ENCODE measurements around the gene EREG. TPM values are rescaled to one million over a fixed set of nuclear protein-coding genes. Genes with fewer than 3 reads are reported as not detected.

The EREG gene
- total and polyA plus RNA-seq, 9 of the 15 experiments (the other 6 are each of a cell fraction or from before 2014, with no cell fraction given): 0.97 to 7.3 (median 2.5) TPM

- peak; percentile 91 for TF ChIP-seq ADNP (tag; IDR thresholded peaks at IDR 0.05)
- no peak for TF ChIP-seq SIX5 (IDR thresholded peaks at IDR 0.05; ENCODE audit: borderline replicate concordance in 1 of 2, insufficient read depth in 1 of 2, low read depth in 1 of 2, low read length in 2 of 2)
- peak; percentile 78 for TF ChIP-seq SMARCA4 (IDR thresholded peaks at IDR 0.05)
- TF ChIP-seq FOXP4 (CRISPR knock-in tag; IDR thresholded peaks at IDR 0.05; ENCODE audit: borderline replicate concordance): no peak
- TF ChIP-seq E2F5 (CRISPR knock-in tag; IDR thresholded peaks at IDR 0.05): no peak
- no peak for TF ChIP-seq TCF15 (CRISPR knock-in tag; IDR thresholded peaks at IDR 0.05)
- TF ChIP-seq OTX1 (CRISPR knock-in tag; IDR thresholded peaks at IDR 0.05): no peak
- no peak for TF ChIP-seq GMEB1 (CRISPR knock-in tag; IDR thresholded peaks at IDR 0.05)
- no peak for TF ChIP-seq HDAC6 (IDR thresholded peaks at IDR 0.05; ENCODE audit: low read depth, low read length)
- TF ChIP-seq SMARCE1 (IDR thresholded peaks at IDR 0.05): peak; percentile 68
- TF ChIP-seq SRF (CRISPR knock-in tag; IDR thresholded peaks at IDR 0.05): no peak
- peak; percentile 55; the same call in 1 of the 2 replicates for TF ChIP-seq POLR2H (tag; IDR thresholded peaks at IDR 0.05; ENCODE audit: low read depth)
- TF ChIP-seq AFF1 (IDR thresholded peaks at IDR 0.05; ENCODE audit: low read depth in 1 of 2, partially characterized antibody in 2 of 2): peak in 1 of 2 experiments; percentile 66
- TF ChIP-seq DACH1 (IDR thresholded peaks at IDR 0.05; ENCODE audit: partially characterized antibody): no peak
- no peak for TF ChIP-seq ZNF561 (CRISPR knock-in tag; conservative IDR thresholded peaks at IDR 0.05)
- TF ChIP-seq ZNF695 (CRISPR knock-in tag; IDR thresholded peaks at IDR 0.05): no peak
- TF ChIP-seq MEIS2 (IDR thresholded peaks at IDR 0.05; ENCODE audit: partially characterized antibody): peak; percentile 3
- peak; percentile 25 for TF ChIP-seq CHD1 (IDR thresholded peaks at IDR 0.05; ENCODE audit: low read length)
- TF ChIP-seq ZNF586 (CRISPR knock-in tag; conservative IDR thresholded peaks at IDR 0.05): no peak
- TF ChIP-seq PTBP1 (IDR thresholded peaks at IDR 0.05; ENCODE audit: low read depth, low read length): no peak
Measured at GRCh38 chr4:74330295-74330750, 34.6 kb upstream of the EREG start (continued).

Measured in K562 (cell line).